HG02588 (cell line): Measurements from ENCODE around the gene PTGES3L.
"Not testable (repeated sequence)": the region's sequence is repeated elsewhere in the genome, so short reads cannot be mapped to it uniquely, and the experiment has no call there.

Source experiments
- ATAC-seq: cut with Tn5 transposase; IDR thresholded peaks from one replicate; pipeline ENCODE4 v1.9.1; 2021; ENCODE audit warnings: mild to moderate bottlenecking, moderate library complexity; ENCODE audit not compliant: unreplicated experiment

PTGES3L gene

GRCh38 chr17:42922294-42922693, 57.6 kb downstream of the PTGES3L start:
- no peak for ATAC-seq

DNA sequence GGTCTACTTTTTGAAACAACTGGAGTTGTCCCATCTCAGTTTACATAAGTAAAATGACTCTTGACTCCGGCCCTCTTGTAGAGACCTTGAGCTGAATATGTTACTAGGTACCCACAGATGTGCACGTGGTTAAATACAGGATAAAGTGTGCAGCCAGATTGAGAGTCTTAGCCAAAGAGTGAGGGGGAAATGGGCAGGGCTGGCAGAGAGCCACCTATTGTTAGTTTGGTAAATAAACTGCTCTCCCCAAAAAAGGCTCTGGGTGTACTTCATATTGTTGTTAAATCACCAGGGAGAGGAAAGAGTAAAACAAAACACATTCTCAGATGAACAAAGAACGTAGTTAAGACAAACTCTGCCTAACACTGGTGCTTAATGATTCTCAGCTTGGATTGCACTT, 59.0 kb downstream of the PTGES3L start:
- ATAC-seq: no peak

- no peak for ATAC-seq
These were observed 59.6 kb downstream of the PTGES3L start for GRCh38 chr17:42920106-42920900.

DNA sequence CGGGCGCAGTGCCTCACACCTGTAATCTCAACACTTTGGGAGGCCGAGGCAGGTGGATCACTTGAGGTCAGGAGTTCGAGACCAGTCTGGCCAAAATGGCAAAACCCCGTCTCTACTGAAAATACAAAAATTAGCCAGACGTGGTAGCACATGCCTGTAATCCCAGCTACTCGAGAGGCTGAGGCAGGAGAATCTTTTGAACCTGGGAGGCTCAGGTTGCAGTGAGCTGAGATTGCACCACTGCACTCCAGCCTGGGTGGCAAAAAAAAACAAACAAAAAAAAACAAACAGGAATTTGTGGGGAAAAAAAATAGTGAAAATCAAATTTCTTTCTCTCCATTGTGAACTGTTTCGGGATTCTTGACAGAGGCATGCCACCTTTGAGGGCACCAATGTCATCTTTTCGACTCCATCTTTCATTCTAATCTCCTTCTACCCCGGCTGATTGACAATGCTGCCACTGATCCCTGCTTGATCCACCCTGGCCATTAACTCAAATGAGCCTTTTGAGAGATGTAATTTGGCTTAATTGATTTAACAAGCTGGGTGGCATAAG, 60.3 kb downstream of the PTGES3L start:
- ATAC-seq: not testable (repeated sequence)

- ATAC-seq: no peak
These were observed 60.9 kb downstream of the PTGES3L start for GRCh38 chr17:42918902-42919521.
